SH-SY5Y (cell line): ENCODE measurements around the gene RS1.

Source experiments
- GATA2 ChIP-seq: IDR thresholded peaks from 2 replicates; pipeline ENCODE4 v1.6.1; 2011; ENCODE audit warnings: mild to moderate bottlenecking, low read depth, low read length
- GATA3 ChIP-seq: IDR thresholded peaks from 2 replicates; pipeline ENCODE4 v1.6.1; 2011; ENCODE audit warnings: low read depth, mild to moderate bottlenecking, low read length, moderate library complexity

DNA sequence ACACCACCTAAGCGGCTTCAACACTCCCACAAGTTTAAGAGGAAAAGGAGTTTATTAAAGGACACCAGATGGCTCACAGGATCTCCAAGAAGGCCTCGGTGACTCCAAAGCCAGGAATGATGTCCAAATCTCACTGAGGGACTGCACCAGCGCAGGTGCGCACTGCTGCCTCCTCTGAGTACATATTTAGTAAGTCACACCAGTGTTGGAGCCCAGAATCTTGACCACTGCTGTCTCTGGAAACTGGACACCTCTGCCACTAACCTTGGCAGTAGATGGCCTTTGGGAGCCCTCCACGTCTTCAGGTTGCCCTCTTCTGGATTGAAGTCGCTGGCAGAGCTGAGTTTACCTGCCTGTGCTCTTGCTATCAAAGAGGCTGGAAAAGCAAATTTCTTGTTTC lies 10.1 kb upstream of the RS1 start:
- TF ChIP-seq GATA2 (no peak), GATA3 (no peak)
